ENCODE data around the gene EXOC2. TPM values are rescaled to one million over a fixed set of nuclear protein-coding genes. Genes with fewer than 3 reads are reported as not detected.

The EXOC2 gene
- total RNA-seq, 4 donors from 2014 or later, result 20.9 to 28.5 (median 24.6) TPM

GRCh38 chr6:722077-722524 lies 29.2 kb upstream of the EXOC2 start:
- peak; percentile 91 for DNase-seq (ENCODE audit: extremely low spot score)
- H3K27ac ChIP-seq (replicated peaks in 1 of 4), result no peak overlapping the region
- intact Hi-C loops (cut with DNase I), result no loop called here
- H3K4me3 ChIP-seq, result no peak overlapping the region
- peaks cover 0 to 7% (median 6%) of the 10 kb centered on the region in 4 donors for H3K4me1 ChIP-seq
- peak in 1 of 2 donors; percentile 55 for TF ChIP-seq POLR2AphosphoS5 (IDR thresholded peaks at IDR 0.05)
- no peak for TF ChIP-seq EP300 (IDR thresholded peaks at IDR 0.05)
- TF ChIP-seq, protein P1, sequence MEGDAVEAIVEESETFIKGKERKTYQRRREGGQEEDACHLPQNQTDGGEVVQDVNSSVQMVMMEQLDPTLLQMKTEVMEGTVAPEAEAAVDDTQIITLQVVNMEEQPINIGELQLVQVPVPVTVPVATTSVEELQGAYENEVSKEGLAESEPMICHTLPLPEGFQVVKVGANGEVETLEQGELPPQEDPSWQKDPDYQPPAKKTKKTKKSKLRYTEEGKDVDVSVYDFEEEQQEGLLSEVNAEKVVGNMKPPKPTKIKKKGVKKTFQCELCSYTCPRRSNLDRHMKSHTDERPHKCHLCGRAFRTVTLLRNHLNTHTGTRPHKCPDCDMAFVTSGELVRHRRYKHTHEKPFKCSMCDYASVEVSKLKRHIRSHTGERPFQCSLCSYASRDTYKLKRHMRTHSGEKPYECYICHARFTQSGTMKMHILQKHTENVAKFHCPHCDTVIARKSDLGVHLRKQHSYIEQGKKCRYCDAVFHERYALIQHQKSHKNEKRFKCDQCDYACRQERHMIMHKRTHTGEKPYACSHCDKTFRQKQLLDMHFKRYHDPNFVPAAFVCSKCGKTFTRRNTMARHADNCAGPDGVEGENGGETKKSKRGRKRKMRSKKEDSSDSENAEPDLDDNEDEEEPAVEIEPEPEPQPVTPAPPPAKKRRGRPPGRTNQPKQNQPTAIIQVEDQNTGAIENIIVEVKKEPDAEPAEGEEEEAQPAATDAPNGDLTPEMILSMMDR (IDR thresholded peaks at IDR 0.05), result peak; percentile 77 to 93 (median 85)
- no peak for TF ChIP-seq POLR2A (IDR thresholded peaks at IDR 0.05; ENCODE audit: low read depth)
- 19% methylated on average over 11 of the region's 11 CpGs for WGBS
- no peaks in the 10 kb centered on the region for H3K9me3 ChIP-seq
- no peaks in the 10 kb centered on the region for H3K36me3 ChIP-seq
- no peaks in the 10 kb centered on the region for H3K27me3 ChIP-seq

- DNase-seq (ENCODE audit: extremely low spot score), result no peak
- H3K36me3 ChIP-seq, result no peaks in the 10 kb centered on the region
- 89% methylated on average over 7 of the region's 7 CpGs for whole genome bisulfite sequencing
- no peak overlapping the region for H3K27ac ChIP-seq (replicated peaks in 1 of 4)
- no peak overlapping the region for H3K4me3 ChIP-seq
- intact Hi-C loops (cut with DNase I), result loop anchor here (5.0 kb wide), 1 partner anchor 719 kb away; no protein-coding TSS in a partner anchor
- no peaks in the 10 kb centered on the region for H3K27me3 ChIP-seq
- TF ChIP-seq, protein P1 (IDR thresholded peaks at IDR 0.05), result no peak
- no peak for TF ChIP-seq POLR2AphosphoS5 (IDR thresholded peaks at IDR 0.05)
- H3K4me1 ChIP-seq, result peaks cover 0 to 20% (median 14%) of the 10 kb centered on the region in 4 donors
- H3K9me3 ChIP-seq, result no peaks in the 10 kb centered on the region
Measured at GRCh38 chr6:718345-718744, 25.4 kb upstream of the EXOC2 start.

GRCh38 chr6:717135-717534 lies 24.2 kb upstream of the EXOC2 start:
- TF ChIP-seq EP300 (IDR thresholded peaks at IDR 0.05) (no peak), POLR2AphosphoS5 (IDR thresholded peaks at IDR 0.05) (no peak), POLR2A (IDR thresholded peaks at IDR 0.05; ENCODE audit: low read depth) (no peak)
- TF ChIP-seq, protein P1 (IDR thresholded peaks at IDR 0.05), result no peak
- no peak overlapping the region for H3K27ac ChIP-seq (replicated peaks in 1 of 4)
- WGBS, result 92% methylated on average over 11 of the region's 11 CpGs
- no peaks in the 10 kb centered on the region for H3K9me3 ChIP-seq
- H3K27me3 ChIP-seq, result no peaks in the 10 kb centered on the region
- H3K4me3 ChIP-seq, result no peak overlapping the region
- intact Hi-C loops (cut with DNase I), result loop anchor here (5.0 kb wide), 1 partner anchor 720 kb away; no protein-coding TSS in a partner anchor
- no peaks in the 10 kb centered on the region for H3K36me3 ChIP-seq
- DNase-seq (ENCODE audit: extremely low spot score), result no peak
- H3K4me1 ChIP-seq, result peaks cover 0 to 15% (median 12%) of the 10 kb centered on the region in 4 donors

DNA sequence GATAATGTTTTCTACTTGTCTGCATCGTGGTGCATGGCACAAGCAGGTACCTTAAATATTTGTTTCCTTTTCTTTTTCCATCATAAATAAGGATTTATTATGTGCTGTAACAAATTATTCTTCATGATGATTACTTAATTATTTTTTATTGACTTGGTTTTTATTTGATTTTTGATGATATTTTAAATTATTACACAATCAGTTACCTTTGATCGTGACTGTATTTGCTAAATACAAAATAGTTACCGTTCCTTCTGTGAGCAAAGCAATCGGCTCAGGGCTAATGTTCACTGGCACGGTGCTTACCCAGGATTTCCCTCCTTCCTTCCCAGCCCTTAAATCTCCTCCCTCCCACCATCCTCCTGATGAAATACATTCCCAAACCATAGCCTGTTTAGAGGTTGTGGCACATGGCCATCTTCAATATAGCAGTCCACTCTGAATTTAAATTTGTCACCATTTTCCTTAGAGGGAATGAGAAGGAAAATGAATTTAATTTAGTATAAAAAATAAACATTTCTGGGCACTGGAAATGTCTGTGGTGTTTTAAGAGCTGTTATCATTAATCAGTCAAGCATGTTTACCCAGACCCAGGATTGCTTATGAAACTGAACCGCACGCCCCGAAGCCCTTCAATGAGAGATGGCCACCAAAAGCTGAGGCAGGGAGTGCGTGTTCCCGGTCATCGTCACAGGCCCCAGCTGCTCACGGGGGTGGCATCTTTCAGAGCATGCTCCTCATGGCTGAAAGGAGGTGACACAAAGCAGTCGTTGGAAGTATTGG lies 23.0 kb upstream of the EXOC2 start:
- no peaks in the 10 kb centered on the region for H3K36me3 ChIP-seq
- H3K27me3 ChIP-seq, result no peaks in the 10 kb centered on the region
- H3K27ac ChIP-seq (replicated peaks in 1 of 4), result peak overlapping the region; percentile 9 to 57 (median 40)
- H3K9me3 ChIP-seq, result no peaks in the 10 kb centered on the region
- no peak for DNase-seq (ENCODE audit: extremely low spot score)
- WGBS, result 51% methylated on average over 13 of the region's 13 CpGs
- intact Hi-C loops (cut with DNase I), result loop anchor here (5.0 kb wide), 1 partner anchor 721 kb away; no protein-coding TSS in a partner anchor
- TF ChIP-seq EP300 (IDR thresholded peaks at IDR 0.05), result no peak
- TF ChIP-seq, protein P1 (IDR thresholded peaks at IDR 0.05), result no peak
- no peak for TF ChIP-seq POLR2AphosphoS5 (IDR thresholded peaks at IDR 0.05)
- TF ChIP-seq POLR2A (IDR thresholded peaks at IDR 0.05; ENCODE audit: low read depth), result no peak
- H3K4me1 ChIP-seq, result peaks cover 5 to 20% (median 15%) of the 10 kb centered on the region in 4 donors
- no peak overlapping the region for H3K4me3 ChIP-seq

Data from esophagus muscularis mucosa (tissue), 4 donors.